LNCAP (cell line): Measurements from ENCODE around the gene DIRAS1.

ENCODE experiments used
- CTCF ChIP-seq: fragments of 450-650 bp; IDR thresholded peaks from 2 replicates; pipeline ENCODE4 v1.5.1; 2017; ENCODE audit warnings: mild to moderate bottlenecking

DIRAS1 gene

GRCh38 chr19:2765376-2765775 lies 44.2 kb upstream of the DIRAS1 start:
- TF ChIP-seq CTCF, result no peak

- no peak for TF ChIP-seq CTCF
Observed at GRCh38 chr19:2764945-2765344, 43.8 kb upstream of the DIRAS1 start.

GRCh38 chr19:2763687-2764086 lies 42.5 kb upstream of the DIRAS1 start:
- no peak for TF ChIP-seq CTCF

GRCh38 chr19:2762783-2763496 lies 41.8 kb upstream of the DIRAS1 start:
- no peak for TF ChIP-seq CTCF

- TF ChIP-seq CTCF, result no peak
Observed at GRCh38 chr19:2761876-2762782, 41.0 kb upstream of the DIRAS1 start.

GRCh38 chr19:2761309-2761677 lies 40.1 kb upstream of the DIRAS1 start:
- no peak for TF ChIP-seq CTCF

GRCh38 chr19:2759965-2760364 lies 38.8 kb upstream of the DIRAS1 start:
- TF ChIP-seq CTCF, result no peak
